GM10248 (cell line): Measurements from ENCODE around the gene FGR.

Source experiments
- CTCF ChIA-PET: fragments of 300-600 bp; sonication (Branson Sonifier 250); formaldehyde crosslinking; extraction: SDS; loops from one replicate; lab custom pipeline; 2021; ENCODE audit warnings: antibody characterized with exemption; lab: Yijun Ruan, JAX
- POLR2A ChIA-PET: fragments of 350-650 bp; sonication (Branson Sonifier 250); formaldehyde crosslinking; extraction: SDS; loops from one replicate; lab custom pipeline; 2020; ENCODE audit warnings: antibody characterized with exemption; lab: Yijun Ruan, JAX
- DNase-seq: peaks from one replicate; pipeline ENCODE4 v3.0.0; 2012; ENCODE audit errors: extremely low spot score
- TF ChIP-seq, protein P1 (sequence below): IDR thresholded peaks from 2 replicates; pipeline ENCODE4 v1.5.1; 2012; ENCODE audit warnings: mild to moderate bottlenecking, low read depth; ENCODE audit errors: extremely low read depth, missing control alignments, control extremely low read depth

FGR gene

GRCh38 chr1:27595597-27595996 lies 39.4 kb downstream of the FGR start:
- DNase-seq = no peak
- CTCF ChIA-PET = interaction anchor here (1.2 to 9.4 kb wide), 8 partner anchors 10 to 237 kb away, joined by 3 to 82 read pairs (median 6); no protein-coding TSS in a partner anchor
- POLR2A ChIA-PET = no interaction called here
- TF ChIP-seq, protein P1, sequence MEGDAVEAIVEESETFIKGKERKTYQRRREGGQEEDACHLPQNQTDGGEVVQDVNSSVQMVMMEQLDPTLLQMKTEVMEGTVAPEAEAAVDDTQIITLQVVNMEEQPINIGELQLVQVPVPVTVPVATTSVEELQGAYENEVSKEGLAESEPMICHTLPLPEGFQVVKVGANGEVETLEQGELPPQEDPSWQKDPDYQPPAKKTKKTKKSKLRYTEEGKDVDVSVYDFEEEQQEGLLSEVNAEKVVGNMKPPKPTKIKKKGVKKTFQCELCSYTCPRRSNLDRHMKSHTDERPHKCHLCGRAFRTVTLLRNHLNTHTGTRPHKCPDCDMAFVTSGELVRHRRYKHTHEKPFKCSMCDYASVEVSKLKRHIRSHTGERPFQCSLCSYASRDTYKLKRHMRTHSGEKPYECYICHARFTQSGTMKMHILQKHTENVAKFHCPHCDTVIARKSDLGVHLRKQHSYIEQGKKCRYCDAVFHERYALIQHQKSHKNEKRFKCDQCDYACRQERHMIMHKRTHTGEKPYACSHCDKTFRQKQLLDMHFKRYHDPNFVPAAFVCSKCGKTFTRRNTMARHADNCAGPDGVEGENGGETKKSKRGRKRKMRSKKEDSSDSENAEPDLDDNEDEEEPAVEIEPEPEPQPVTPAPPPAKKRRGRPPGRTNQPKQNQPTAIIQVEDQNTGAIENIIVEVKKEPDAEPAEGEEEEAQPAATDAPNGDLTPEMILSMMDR = no peak

DNA sequence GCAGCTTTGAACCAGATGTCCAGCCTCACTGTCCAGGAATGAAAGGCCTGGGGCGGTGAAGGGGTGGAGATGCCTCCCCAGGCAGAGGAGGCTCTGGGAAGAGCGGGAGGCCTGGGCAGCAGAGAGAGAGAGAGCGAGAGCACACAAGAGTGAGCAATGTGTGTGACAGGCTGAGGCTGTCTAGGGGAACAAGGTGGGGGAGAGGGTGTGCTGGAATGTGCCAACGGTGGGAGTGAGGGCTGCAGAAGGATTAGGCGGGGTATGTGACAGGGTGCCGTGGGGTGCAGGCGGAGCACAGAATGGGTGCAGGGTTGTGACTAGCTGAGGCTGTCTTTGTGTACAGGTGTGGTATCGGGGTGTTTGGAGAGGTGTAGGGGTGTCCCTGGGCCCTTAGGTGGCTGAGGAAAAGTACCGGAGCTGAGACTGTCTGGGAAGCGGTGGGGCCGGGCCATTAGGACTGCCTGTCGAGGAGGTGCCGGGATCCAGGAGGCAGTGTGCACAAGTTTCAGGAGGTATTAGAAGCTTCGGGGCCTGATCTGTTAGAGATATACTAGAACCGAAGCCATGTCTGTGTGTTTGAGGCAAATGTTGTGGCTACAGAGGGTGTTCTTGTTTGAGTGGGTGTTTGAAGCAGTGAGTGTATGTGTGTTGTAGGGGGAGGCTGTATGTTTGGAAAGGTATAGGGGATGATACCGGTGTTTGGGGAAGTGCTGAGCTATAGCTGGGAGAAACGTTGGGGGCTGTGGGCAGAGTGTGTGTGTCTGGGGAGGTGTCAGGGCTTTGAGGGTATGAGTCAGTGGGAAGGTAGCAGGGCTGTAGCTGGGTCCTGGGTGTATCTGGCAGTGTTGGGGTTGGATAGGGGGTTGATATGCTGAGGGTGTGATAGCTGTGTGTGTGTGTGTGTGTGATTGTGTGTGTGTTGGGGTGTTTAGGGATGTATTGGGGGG lies 40.1 kb downstream of the FGR start:
- POLR2A ChIA-PET = no interaction called here
- TF ChIP-seq, protein P1 = no peak
- CTCF ChIA-PET = interaction anchor here (1.2 to 9.4 kb wide), 9 partner anchors 11 to 237 kb away, joined by 3 to 82 read pairs (median 5); no protein-coding TSS in a partner anchor
- no peak for DNase-seq

GRCh38 chr1:27593678-27594563 lies 41.1 kb downstream of the FGR start:
- no peak for DNase-seq
- TF ChIP-seq, protein P1 = no peak
- CTCF ChIA-PET = interaction anchor here (1.3 to 9.4 kb wide), 7 partner anchors 10 to 206 kb away, joined by 3 to 82 read pairs (median 12); no protein-coding TSS in a partner anchor
- POLR2A ChIA-PET = no interaction called here

DNA sequence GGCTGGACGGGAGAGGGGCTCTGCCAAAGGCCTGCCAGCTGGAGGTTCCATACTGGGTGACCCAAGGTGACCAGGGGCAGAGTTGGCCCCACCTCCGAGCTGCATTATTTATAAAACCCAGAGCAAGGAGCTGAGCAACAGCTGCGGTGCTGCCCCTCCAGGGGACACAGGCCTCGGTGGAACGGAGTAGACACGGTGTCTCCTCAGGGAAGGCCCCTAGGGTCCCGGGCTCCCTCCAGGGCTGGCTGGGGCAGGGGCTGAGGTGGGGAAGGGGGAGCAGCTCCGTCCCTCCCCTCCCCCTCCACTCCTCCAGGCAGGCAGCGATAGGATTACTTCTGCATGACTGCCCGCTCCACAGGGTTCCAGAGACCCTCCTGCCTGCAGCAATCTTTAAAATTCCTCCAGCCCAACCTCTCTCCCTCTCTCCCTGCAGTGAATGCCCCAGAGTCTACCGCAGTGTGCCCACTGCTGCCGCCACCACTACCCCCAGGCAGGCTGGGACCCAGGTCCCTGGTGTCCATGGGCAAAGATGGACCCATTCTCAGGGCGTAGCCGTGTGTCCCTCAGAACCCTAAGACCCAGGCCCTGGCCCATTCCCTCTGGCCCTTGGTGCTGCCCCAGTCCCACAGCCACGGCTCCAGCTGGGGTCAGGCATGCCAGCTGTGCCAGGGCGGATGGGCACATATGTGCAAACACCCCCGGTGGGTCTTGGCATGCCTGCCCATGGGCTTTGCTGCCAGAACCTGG lies 41.9 kb downstream of the FGR start:
- no peak for DNase-seq
- CTCF ChIA-PET = interaction anchor here (0.9 to 4.2 kb wide), 9 partner anchors 8 to 198 kb away, joined by 3 to 18 read pairs (median 4); no protein-coding TSS in a partner anchor
- POLR2A ChIA-PET = no interaction called here
- TF ChIP-seq, protein P1 = no peak

DNA sequence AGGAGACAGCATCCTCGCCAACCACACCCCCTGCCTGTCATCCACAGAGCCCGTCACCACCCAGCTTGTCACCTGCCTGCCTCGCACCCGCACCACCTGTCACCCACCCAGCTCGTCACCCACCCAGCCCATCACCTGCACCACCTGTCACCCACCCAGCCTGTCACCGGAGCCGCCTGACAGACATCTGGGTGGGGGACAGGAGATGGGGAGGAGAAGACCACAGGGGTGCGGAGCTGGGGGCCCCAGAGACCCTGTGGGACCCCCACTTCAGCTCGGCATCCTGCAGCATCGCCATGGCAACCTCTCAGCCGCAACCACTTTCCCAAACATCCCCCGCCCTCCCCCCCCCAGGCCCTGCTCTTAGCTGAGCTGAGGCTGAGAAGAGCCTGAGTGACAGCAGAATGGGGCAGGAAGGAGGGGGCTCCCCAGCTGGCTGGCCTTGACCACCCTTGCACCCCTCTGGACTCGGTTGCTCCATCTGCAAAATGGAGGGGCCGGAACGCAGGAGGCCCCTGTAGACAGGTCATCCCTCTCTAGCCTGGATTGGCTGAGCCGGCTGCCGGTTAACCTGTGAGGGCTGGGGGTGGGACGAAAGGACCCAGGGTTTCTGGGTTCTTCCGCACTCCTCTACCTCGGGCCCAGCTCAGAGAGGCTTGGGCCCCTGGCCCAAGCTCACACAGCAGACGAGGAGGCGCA lies 42.6 kb downstream of the FGR start:
- TF ChIP-seq, protein P1 = no peak
- POLR2A ChIA-PET = interaction anchor here (0.6 kb wide), 1 partner anchor 36 kb away, joined by 3 read pairs; no protein-coding TSS in a partner anchor
- no peak for DNase-seq
- CTCF ChIA-PET = interaction anchor here (0.9 to 4.2 kb wide), 9 partner anchors 9 to 197 kb away, joined by 3 to 18 read pairs (median 4); no protein-coding TSS in a partner anchor
